HG03196 (cell line): ENCODE data around the gene SIPA1L3.

ENCODE experiments used
- ATAC-seq: cut with Tn5 transposase; IDR thresholded peaks from one replicate; pipeline ENCODE4 v1.9.1; 2021; ENCODE audit not compliant: unreplicated experiment

Gene SIPA1L3

GRCh38 chr19:37975596-37976515 lies 68.8 kb downstream of the SIPA1L3 start:
- ATAC-seq, result no peak

- ATAC-seq, result no peak
Measured at GRCh38 chr19:37977391-37977790, 70.4 kb downstream of the SIPA1L3 start.

- no peak for ATAC-seq
Measured at GRCh38 chr19:37977992-37978391, 71.0 kb downstream of the SIPA1L3 start.

GRCh38 chr19:37979547-37980082 lies 72.6 kb downstream of the SIPA1L3 start:
- ATAC-seq, result no peak

GRCh38 chr19:37980419-37981170 lies 73.6 kb downstream of the SIPA1L3 start:
- ATAC-seq, result no peak

GRCh38 chr19:37981785-37982475 lies 74.9 kb downstream of the SIPA1L3 start:
- no peak for ATAC-seq

- ATAC-seq, result no peak
Measured at GRCh38 chr19:37982655-37983054, 75.6 kb downstream of the SIPA1L3 start.

- no peak for ATAC-seq
Measured at GRCh38 chr19:37983153-37983552, 76.1 kb downstream of the SIPA1L3 start.

GRCh38 chr19:37983916-37984315 lies 76.9 kb downstream of the SIPA1L3 start:
- ATAC-seq, result no peak

GRCh38 chr19:37986048-37986750 lies 79.2 kb downstream of the SIPA1L3 start:
- ATAC-seq, result no peak

GRCh38 chr19:37987356-37988332 lies 80.6 kb downstream of the SIPA1L3 start:
- no peak for ATAC-seq

GRCh38 chr19:37988758-37989635 lies 82.0 kb downstream of the SIPA1L3 start:
- no peak for ATAC-seq

GRCh38 chr19:37989855-37990254 lies 82.8 kb downstream of the SIPA1L3 start:
- ATAC-seq, result no peak

GRCh38 chr19:37990362-37990761 lies 83.4 kb downstream of the SIPA1L3 start:
- no peak for ATAC-seq

GRCh38 chr19:37991176-37991835 lies 84.3 kb downstream of the SIPA1L3 start:
- ATAC-seq, result no peak

GRCh38 chr19:37991841-37992248 lies 84.8 kb downstream of the SIPA1L3 start:
- no peak for ATAC-seq

- ATAC-seq, result no peak
Measured at GRCh38 chr19:37992761-37993160, 85.8 kb downstream of the SIPA1L3 start.

GRCh38 chr19:37994823-37995130 lies 87.8 kb downstream of the SIPA1L3 start:
- no peak for ATAC-seq
